ENCODE results near the gene STRIP2.
A peak's percentile ranks its signal among the peaks of the same experiment; 100 is the strongest.
"Not testable (repeated sequence)": the region's sequence is repeated elsewhere in the genome, so short reads cannot be mapped to it uniquely, and the experiment has no call there.

Gene STRIP2

GRCh38 chr7:129497156-129497555, 62.9 kb downstream of the STRIP2 start:
- DNase-seq (ENCODE audit: low spot score) = no peak

GRCh38 chr7:129498021-129498420, 63.8 kb downstream of the STRIP2 start:
- DNase-seq (ENCODE audit: low spot score) = no peak

GRCh38 chr7:129499999-129500398, 65.8 kb downstream of the STRIP2 start:
- no peak for DNase-seq (ENCODE audit: low spot score)

GRCh38 chr7:129501760-129502707, 67.8 kb downstream of the STRIP2 start, which contains the start of gene SMKR1:
SMKR1 (plus strand) TSS chr7:129502531; CDS start chr7:129502825, 294 bp downstream.
- DNase-seq (ENCODE audit: low spot score) = peak; percentile 16

GRCh38 chr7:129502708-129503685, 68.8 kb downstream of the STRIP2 start:
- no peak for DNase-seq (ENCODE audit: low spot score)

GRCh38 chr7:129503725-129504124, 69.5 kb downstream of the STRIP2 start:
- DNase-seq (ENCODE audit: low spot score) = no peak

- DNase-seq (ENCODE audit: low spot score) = no peak
Measured at GRCh38 chr7:129512192-129512591, 78.0 kb downstream of the STRIP2 start.

GRCh38 chr7:129513546-129513945, 79.3 kb downstream of the STRIP2 start:
- DNase-seq (ENCODE audit: low spot score) = no peak

- no peak for DNase-seq (ENCODE audit: low spot score)
Measured at GRCh38 chr7:129514683-129515082, 80.5 kb downstream of the STRIP2 start.

- no peak for DNase-seq (ENCODE audit: low spot score)
Measured at GRCh38 chr7:129515381-129515780, 81.1 kb downstream of the STRIP2 start.

GRCh38 chr7:129517931-129518330, 83.7 kb downstream of the STRIP2 start:
- DNase-seq (ENCODE audit: low spot score) = no peak

GRCh38 chr7:129519464-129519863, 85.2 kb downstream of the STRIP2 start:
- DNase-seq (ENCODE audit: low spot score) = no peak

- DNase-seq (ENCODE audit: low spot score) = no peak
Measured at GRCh38 chr7:129522088-129522970, 88.1 kb downstream of the STRIP2 start.

- DNase-seq (ENCODE audit: low spot score) = no peak
Measured at GRCh38 chr7:129522971-129523340, 88.7 kb downstream of the STRIP2 start.

GRCh38 chr7:129523924-129524323, 89.7 kb downstream of the STRIP2 start:
- no peak for DNase-seq (ENCODE audit: low spot score)

GRCh38 chr7:129524405-129524804, 90.2 kb downstream of the STRIP2 start:
- DNase-seq (ENCODE audit: low spot score) = not testable (repeated sequence)

- DNase-seq (ENCODE audit: low spot score) = no peak
Measured at GRCh38 chr7:129525225-129525862, 91.1 kb downstream of the STRIP2 start.

GRCh38 chr7:129529643-129530042, 95.4 kb downstream of the STRIP2 start:
- no peak for DNase-seq (ENCODE audit: low spot score)

- no peak for DNase-seq (ENCODE audit: low spot score)
Measured at GRCh38 chr7:129530795-129531391, 96.7 kb downstream of the STRIP2 start.

- DNase-seq (ENCODE audit: low spot score) = no peak
Measured at GRCh38 chr7:129531721-129532120, 97.5 kb downstream of the STRIP2 start.

GRCh38 chr7:129532375-129532774, 98.1 kb downstream of the STRIP2 start:
- DNase-seq (ENCODE audit: low spot score) = no peak

Data from hematopoietic multipotent progenitor cell treated with erythropoietin and hydrocortisone succinate and interleukin-3 and kit ligand, for 15 days (in vitro differentiated cells).